SK-N-SH (cell line): ENCODE results near the gene TRIM9. TPM values are rescaled to one million over a fixed set of nuclear protein-coding genes. Genes with fewer than 3 reads are reported as not detected.

Experiments
- CTCF ChIA-PET: fragments of 300-600, 350-600 bp; formaldehyde crosslinking; extraction: SDS; loops from one replicate; lab custom pipeline; 2021; lab: Yijun Ruan, JAX
- POLR2A ChIA-PET: fragments of 350-600 bp; sonication (Branson Sonifier 250); formaldehyde crosslinking; extraction: SDS; loops from one replicate; lab custom pipeline; 2020; ENCODE audit warnings: antibody characterized with exemption, inconsistent platforms; lab: Yijun Ruan, JAX
- DNase-seq: peaks from one replicate; pipeline ENCODE4 v3.0.0; 2012
- H2AFZ ChIP-seq: fragments of 200-600 bp; sonication (generic); 2 replicates; pipeline ENCODE4 v1.8.1; 2016; ENCODE audit warnings: antibody characterized with exemption, mild to moderate bottlenecking, low read depth
- H3F3A ChIP-seq: fragments of 200-600 bp; sonication (generic); replicated peaks from 2 replicates; pipeline ENCODE3; 2016; ENCODE audit warnings: antibody characterized with exemption, mild to moderate bottlenecking; ENCODE audit not compliant: insufficient read depth
- H3K27ac ChIP-seq, 2 experiments: fragments of 200-500 bp in 1 of 2; fragments of 200-600 bp in 1 of 2; sonication (Bioruptor generic) in 1 of 2; sonication (generic), shearing (Covaris generic) in 1 of 2; 2 replicates each; pipeline versions ENCODE4 v1.5.1 to v1.6.1; 2014 to 2016; ENCODE audit warnings: low read depth in 2 of 2, inconsistent platforms in 1 of 2, low read length in 1 of 2, mild to moderate bottlenecking in 1 of 2, mixed read lengths in 1 of 2
- H3K27me3 ChIP-seq: fragments of 200-600 bp; sonication (generic), shearing (Covaris generic); 2 replicates; pipeline ENCODE4 v1.6.1; 2016; ENCODE audit warnings: mixed run types; ENCODE audit not compliant: insufficient read depth
- H3K36me3 ChIP-seq, 2 experiments: fragments of 200-500 bp in 1 of 2; fragments of 200-600 bp in 1 of 2; sonication (Bioruptor generic) in 1 of 2; sonication (generic) in 1 of 2; replicated peaks in 1 of 2; 2 replicates each; pipeline versions ENCODE3 to v1.5.1; 2014 to 2016; ENCODE audit warnings: low read length in 1 of 2, mild to moderate bottlenecking in 1 of 2; ENCODE audit not compliant: insufficient read depth in 2 of 2, control insufficient read depth in 1 of 2
- H3K4me1 ChIP-seq, 2 experiments: fragments of 200-500 bp in 1 of 2; fragments of 200-600 bp in 1 of 2; sonication (Bioruptor generic) in 1 of 2; sonication (generic), shearing (Covaris generic) in 1 of 2; 2 replicates each; pipeline versions ENCODE4 v1.5.1 to v1.6.1; 2014 to 2016; ENCODE audit warnings: low read depth in 1 of 2, low read length in 1 of 2, mixed run types in 1 of 2; ENCODE audit not compliant: insufficient read depth in 2 of 2, control insufficient read depth in 1 of 2
- H3K4me2 ChIP-seq: fragments of 200-600 bp; sonication (generic), shearing (Covaris generic); 2 replicates; pipeline ENCODE4 v1.6.1; 2017; ENCODE audit warnings: mixed run types
- H3K4me3 ChIP-seq, 2 experiments: fragments of 200-500 bp in 1 of 2; fragments of 200-600 bp in 1 of 2; sonication (Bioruptor generic) in 1 of 2; sonication (generic), shearing (Covaris generic) in 1 of 2; 2 replicates each; pipeline versions ENCODE4 v1.5.1 to v1.8.1; 2014 to 2016; ENCODE audit warnings: low read depth in 2 of 2, inconsistent platforms in 1 of 2, low read length in 1 of 2, mild to moderate bottlenecking in 1 of 2, mixed read lengths in 1 of 2, moderate library complexity in 1 of 2
- H3K79me2 ChIP-seq: fragments of 200-600 bp; sonication (generic); 2 replicates; pipeline ENCODE4 v1.8.1; 2017; ENCODE audit warnings: mild to moderate bottlenecking; ENCODE audit not compliant: insufficient read depth
- H3K9ac ChIP-seq: fragments of 200-600 bp; sonication (generic); 2 replicates; pipeline ENCODE4 v1.6.1; 2017; ENCODE audit warnings: mixed run types
- H3K9me2 ChIP-seq: fragments of 200-600 bp; sonication (generic); 2 replicates; pipeline ENCODE4 v1.6.1; 2017; ENCODE audit warnings: mixed run types
- H3K9me3 ChIP-seq: fragments of 200-600 bp; sonication (generic); 2 replicates; pipeline ENCODE4 v1.6.1; 2017; ENCODE audit warnings: mixed run types, mild to moderate bottlenecking, moderate library complexity
- H4K20me1 ChIP-seq: fragments of 200-600 bp; sonication (generic); 2 replicates; pipeline ENCODE4 v1.6.1; 2017; ENCODE audit warnings: mild to moderate bottlenecking, mixed run types; ENCODE audit not compliant: insufficient read depth
- CHD2 ChIP-seq: fragments of 150-350 bp; IDR thresholded peaks from 2 replicates; pipeline ENCODE4 v1.6.1; 2018; ENCODE audit warnings: low read length; ENCODE audit not compliant: partially characterized antibody
- CTCF ChIP-seq: fragments of 200-600 bp; sonication (generic); IDR thresholded peaks from 2 replicates; pipeline ENCODE4 v1.6.1; 2017; ENCODE audit warnings: antibody characterized with exemption, mild to moderate bottlenecking, moderate library complexity
- ELF1 ChIP-seq: IDR thresholded peaks from 2 replicates; pipeline ENCODE4 v1.4.0; 2012
- FOXJ3 ChIP-seq: sonication (generic); formaldehyde crosslinking; IDR thresholded peaks from 2 replicates; pipeline ENCODE4 v1.5.1; 2020; ENCODE audit warnings: mild to moderate bottlenecking, missing genetic modification reagents
- FOXM1 ChIP-seq: IDR thresholded peaks from 2 replicates; pipeline ENCODE4 v1.4.0; 2012; ENCODE audit warnings: low read depth, mild to moderate bottlenecking
- GABPA ChIP-seq: IDR thresholded peaks from 2 replicates; pipeline ENCODE4 v1.4.0; 2012; ENCODE audit warnings: low read depth, mild to moderate bottlenecking
- GATA2 ChIP-seq: sonication (generic); formaldehyde crosslinking; IDR thresholded peaks from 2 replicates; pipeline ENCODE4 v1.5.0; 2020; ENCODE audit warnings: mild to moderate bottlenecking, missing genetic modification reagents
- JUND ChIP-seq: IDR thresholded peaks from 2 replicates; pipeline ENCODE4 v1.4.0; 2012
- MXI1 ChIP-seq: IDR thresholded peaks from 2 replicates; pipeline ENCODE4 v1.6.1; 2012; ENCODE audit warnings: mild to moderate bottlenecking, low read depth, low read length, improper control_type of control experiment
- NFIC ChIP-seq: IDR thresholded peaks from 2 replicates; pipeline ENCODE4 v1.4.0; 2012; ENCODE audit warnings: borderline replicate concordance
- RCOR1 ChIP-seq: fragments of 150-350 bp; IDR thresholded peaks from 2 replicates; pipeline ENCODE4 v1.6.1; 2017; ENCODE audit warnings: antibody characterized with exemption, low read length
- RFX5 ChIP-seq: IDR thresholded peaks from 2 replicates; pipeline ENCODE4 v1.6.1; 2012; ENCODE audit warnings: mild to moderate bottlenecking, improper control_type of control experiment, low read length
- SIN3A ChIP-seq: IDR thresholded peaks from 2 replicates; pipeline ENCODE4 v1.6.1; 2012; ENCODE audit warnings: low read depth, mild to moderate bottlenecking, low read length, moderate library complexity, borderline replicate concordance
- SMC3 ChIP-seq: IDR thresholded peaks from 2 replicates; pipeline ENCODE4 v1.6.1; 2012; ENCODE audit warnings: low read depth, low read length, improper control_type of control experiment
- TAF1 ChIP-seq: IDR thresholded peaks from 2 replicates; pipeline ENCODE4 v1.6.1; 2012; ENCODE audit warnings: low read depth, mild to moderate bottlenecking, low read length, moderate library complexity, borderline replicate concordance
- USF1 ChIP-seq: IDR thresholded peaks from 2 replicates; pipeline ENCODE4 v1.4.0; 2012; ENCODE audit warnings: low read depth, borderline replicate concordance
- WGBS: methylation state at CpG from one replicate; pipeline ENCODE4 v1.1.6; 2017; ENCODE audit warnings: low lambda C conversion rate; 5-methylcytosine and 5-hydroxymethylcytosine counted together
- polyA plus RNA-seq, 3 experiments: library from polyadenylated mRNA; depleted of rRNA; stranded (reverse); fragments of >200 nt; gene quantifications; 2 replicates each; pipeline ENCODE4 v1.2.3, GENCODE V29; 2012
- TF ChIP-seq, protein P1 (sequence below): fragments of 150-350 bp; IDR thresholded peaks from 2 replicates; pipeline ENCODE4 v1.6.1; 2016; ENCODE audit warnings: mild to moderate bottlenecking, low read depth, low read length
- TF ChIP-seq, protein P2 (sequence below): IDR thresholded peaks from 2 replicates; pipeline ENCODE4 v1.4.0; 2012; ENCODE audit warnings: low read depth, borderline replicate concordance

TRIM9 gene
- polyA plus RNA-seq, 1 of the 3 experiments (the other 2 are of a cell fraction): 3.9 TPM

DNA sequence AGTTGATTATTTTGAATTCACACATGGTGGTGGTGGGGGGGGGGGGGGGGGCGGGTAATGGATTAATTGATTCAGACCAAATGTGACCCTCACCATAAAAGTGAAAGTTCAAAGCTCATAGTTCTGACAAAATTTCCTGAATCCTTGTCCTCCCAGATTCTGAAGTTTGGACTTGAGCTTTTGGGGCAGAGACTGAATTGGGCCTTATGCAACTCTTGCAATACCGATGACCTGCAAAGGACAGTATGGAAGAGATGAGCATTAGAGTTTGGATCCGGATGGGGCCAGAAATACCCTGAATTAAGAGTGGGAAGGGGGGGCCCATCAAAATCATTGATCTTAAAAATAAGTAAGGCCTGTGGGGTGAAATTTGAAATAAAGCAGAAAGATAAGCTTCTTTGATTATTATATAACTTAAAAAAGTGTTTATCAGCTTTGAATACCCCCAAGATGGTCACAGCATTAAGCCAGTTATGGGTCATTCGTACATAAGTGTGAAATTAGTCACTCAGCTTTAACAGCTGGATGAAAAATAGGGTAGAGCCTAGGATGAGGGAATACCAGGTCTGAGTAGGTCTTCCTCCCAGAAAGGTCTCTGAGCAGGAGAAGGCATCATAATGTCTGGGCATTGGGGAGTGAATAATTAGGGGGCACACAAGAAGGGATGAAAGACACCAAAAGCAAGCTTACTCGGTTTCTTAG is 148.5 kb downstream of the TRIM9 start:
- Histone ChIP-seq H3K4me1 (peaks cover 0 to 10% of the 10 kb centered on the region in 2 experiments; a peak in 1 of 4 replicates), H3K79me2 (no peaks in the 10 kb centered on the region), H3K27ac (no peak overlapping the region), H3F3A (peaks cover 5% of the 10 kb centered on the region), H3K9me3 (no peaks in the 10 kb centered on the region), H3K36me3 (no peaks in the 10 kb centered on the region), H3K9me2 (no peaks in the 10 kb centered on the region), H2AFZ (no peak overlapping the region), H4K20me1 (no peaks in the 10 kb centered on the region), H3K9ac (no peak overlapping the region), H3K27me3 (no peaks in the 10 kb centered on the region), H3K4me2 (no peak overlapping the region), H3K4me3 (no peak overlapping the region)
- WGBS: 95% methylated on average over 5 of the region's 5 CpGs
- ChIA-PET POLR2A (no interaction called here), CTCF (interaction anchor here (0.7 to 1.5 kb wide), 2 partner anchors 9 to 1864 kb away, joined by 3 to 9 read pairs; no protein-coding TSS in a partner anchor)
- no peak for DNase-seq
- TF ChIP-seq SMC3: no peak
- no peak for TF ChIP-seq SIN3A
- no peak for TF ChIP-seq GATA2
- no peak for TF ChIP-seq USF1
- TF ChIP-seq TAF1: no peak
- TF ChIP-seq JUND: no peak
- TF ChIP-seq ELF1: no peak
- TF ChIP-seq GABPA: no peak
- no peak for TF ChIP-seq MXI1
- TF ChIP-seq FOXJ3 (CRISPR knock-in tag): no peak
- TF ChIP-seq RCOR1: no peak
- TF ChIP-seq, protein P1, sequence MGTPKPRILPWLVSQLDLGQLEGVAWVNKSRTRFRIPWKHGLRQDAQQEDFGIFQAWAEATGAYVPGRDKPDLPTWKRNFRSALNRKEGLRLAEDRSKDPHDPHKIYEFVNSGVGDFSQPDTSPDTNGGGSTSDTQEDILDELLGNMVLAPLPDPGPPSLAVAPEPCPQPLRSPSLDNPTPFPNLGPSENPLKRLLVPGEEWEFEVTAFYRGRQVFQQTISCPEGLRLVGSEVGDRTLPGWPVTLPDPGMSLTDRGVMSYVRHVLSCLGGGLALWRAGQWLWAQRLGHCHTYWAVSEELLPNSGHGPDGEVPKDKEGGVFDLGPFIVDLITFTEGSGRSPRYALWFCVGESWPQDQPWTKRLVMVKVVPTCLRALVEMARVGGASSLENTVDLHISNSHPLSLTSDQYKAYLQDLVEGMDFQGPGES: no peak
- TF ChIP-seq CHD2: no peak
- TF ChIP-seq FOXM1: no peak
- TF ChIP-seq RFX5: no peak
- TF ChIP-seq NFIC: no peak
- TF ChIP-seq CTCF: no peak
- TF ChIP-seq, protein P2, sequence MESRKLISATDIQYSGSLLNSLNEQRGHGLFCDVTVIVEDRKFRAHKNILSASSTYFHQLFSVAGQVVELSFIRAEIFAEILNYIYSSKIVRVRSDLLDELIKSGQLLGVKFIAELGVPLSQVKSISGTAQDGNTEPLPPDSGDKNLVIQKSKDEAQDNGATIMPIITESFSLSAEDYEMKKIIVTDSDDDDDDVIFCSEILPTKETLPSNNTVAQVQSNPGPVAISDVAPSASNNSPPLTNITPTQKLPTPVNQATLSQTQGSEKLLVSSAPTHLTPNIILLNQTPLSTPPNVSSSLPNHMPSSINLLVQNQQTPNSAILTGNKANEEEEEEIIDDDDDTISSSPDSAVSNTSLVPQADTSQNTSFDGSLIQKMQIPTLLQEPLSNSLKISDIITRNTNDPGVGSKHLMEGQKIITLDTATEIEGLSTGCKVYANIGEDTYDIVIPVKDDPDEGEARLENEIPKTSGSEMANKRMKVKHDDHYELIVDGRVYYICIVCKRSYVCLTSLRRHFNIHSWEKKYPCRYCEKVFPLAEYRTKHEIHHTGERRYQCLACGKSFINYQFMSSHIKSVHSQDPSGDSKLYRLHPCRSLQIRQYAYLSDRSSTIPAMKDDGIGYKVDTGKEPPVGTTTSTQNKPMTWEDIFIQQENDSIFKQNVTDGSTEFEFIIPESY: no peak
